Ramos (cell line): ENCODE results near the gene IFNG.

ENCODE experiments used
- in situ Hi-C: fragments of 300-500 bp; cut with MboI; formaldehyde crosslinking; loops from one replicate; pipeline ENCODE4 v1.14.3; 2022; ENCODE audit warnings: low sequenced_read_pairs; ENCODE audit not compliant: unreplicated experiment

The IFNG gene

GRCh38 chr12:68119250-68119649 lies 40.3 kb downstream of the IFNG start:
- in situ Hi-C loops, result no loop called here

GRCh38 chr12:68118096-68118755 lies 41.3 kb downstream of the IFNG start:
- in situ Hi-C loops, result no loop called here

GRCh38 chr12:68117661-68118060 lies 41.9 kb downstream of the IFNG start:
- in situ Hi-C loops, result no loop called here

- in situ Hi-C loops, result no loop called here
Observed at GRCh38 chr12:68115281-68115680, 44.3 kb downstream of the IFNG start.

GRCh38 chr12:68114606-68115005 lies 44.9 kb downstream of the IFNG start:
- in situ Hi-C loops, result no loop called here

- in situ Hi-C loops, result no loop called here
Observed at GRCh38 chr12:68113644-68114043, 45.9 kb downstream of the IFNG start.

GRCh38 chr12:68111995-68112394 lies 47.5 kb downstream of the IFNG start:
- in situ Hi-C loops, result no loop called here

- in situ Hi-C loops, result no loop called here
Observed at GRCh38 chr12:68109444-68110217, 49.9 kb downstream of the IFNG start.

- in situ Hi-C loops, result no loop called here
Observed at GRCh38 chr12:68109001-68109400, 50.5 kb downstream of the IFNG start.

- in situ Hi-C loops, result no loop called here
Observed at GRCh38 chr12:68106660-68107059, 52.9 kb downstream of the IFNG start.

- in situ Hi-C loops, result no loop called here
Observed at GRCh38 chr12:68106160-68106559, 53.4 kb downstream of the IFNG start.
